H9 (cell line): ENCODE results near the gene FMN1. TPM values are rescaled to one million over a fixed set of nuclear protein-coding genes. Genes with fewer than 3 reads are reported as not detected.

ENCODE experiments used
- DNase-seq: peaks from one replicate; pipeline ENCODE4 v3.0.0-alpha.2; 2017
- H2AFZ ChIP-seq: one replicate; pipeline ENCODE4 v1.6.1; 2013; ENCODE audit warnings: mild to moderate bottlenecking, low read length, control low read depth, moderate library complexity
- H2AK5ac ChIP-seq: 2 replicates; pipeline ENCODE4 v1.6.1; 2013; ENCODE audit warnings: low read length, control low read depth, mixed read lengths; ENCODE audit not compliant: insufficient read length
- H2BK120ac ChIP-seq: one replicate; pipeline ENCODE4 v1.6.1; 2013; ENCODE audit warnings: low read depth, mild to moderate bottlenecking, low read length, control low read depth, inconsistent platforms; ENCODE audit not compliant: poor library complexity, severe bottlenecking
- H2BK12ac ChIP-seq: 2 replicates; pipeline ENCODE4 v1.6.1; 2013; ENCODE audit warnings: low read length, control low read depth, mixed read lengths, low read depth; ENCODE audit not compliant: insufficient read length
- H2BK15ac ChIP-seq: 2 replicates; pipeline ENCODE4 v1.6.1; 2013; ENCODE audit warnings: low read depth, low read length, control low read depth
- H2BK20ac ChIP-seq: one replicate; pipeline ENCODE4 v1.6.1; 2013; ENCODE audit warnings: low read depth, mild to moderate bottlenecking, low read length, control low read depth, inconsistent platforms; ENCODE audit not compliant: poor library complexity, severe bottlenecking
- H2BK5ac ChIP-seq: 2 replicates; pipeline ENCODE4 v1.6.1; 2013; ENCODE audit warnings: low read length, control low read depth, mixed read lengths; ENCODE audit not compliant: insufficient read length
- H3K14ac ChIP-seq: 2 replicates; pipeline ENCODE4 v1.6.1; 2013; ENCODE audit warnings: low read length, control low read depth; ENCODE audit not compliant: insufficient read depth
- H3K18ac ChIP-seq: 2 replicates; pipeline ENCODE4 v1.6.1; 2013; ENCODE audit warnings: low read depth, mild to moderate bottlenecking, mixed read lengths, low read length, control low read depth; ENCODE audit not compliant: insufficient read length
- H3K23ac ChIP-seq: 2 replicates; pipeline ENCODE4 v1.6.1; 2013; ENCODE audit warnings: low read length, control low read depth, mixed read lengths, low read depth; ENCODE audit not compliant: insufficient read length
- H3K23me2 ChIP-seq: 2 replicates; pipeline ENCODE4 v1.6.1; 2013; ENCODE audit warnings: low read depth, mild to moderate bottlenecking, mixed read lengths, low read length, control low read depth; ENCODE audit not compliant: insufficient read length, poor library complexity, severe bottlenecking
- H3K27ac ChIP-seq: 2 replicates; pipeline ENCODE4 v1.5.1; 2013; ENCODE audit warnings: low read length, control low read depth, mixed read lengths, low read depth; ENCODE audit not compliant: insufficient read length
- H3K27me3 ChIP-seq: 2 replicates; pipeline ENCODE4 v1.6.1; 2013; ENCODE audit warnings: low read length, control low read depth, inconsistent platforms; ENCODE audit not compliant: insufficient read depth
- H3K4ac ChIP-seq: 2 replicates; pipeline ENCODE4 v1.6.1; 2013; ENCODE audit warnings: low read depth, mild to moderate bottlenecking, control low read depth, inconsistent platforms, low read length, moderate library complexity
- H3K4me1 ChIP-seq: 2 replicates; pipeline ENCODE4 v1.6.1; 2013; ENCODE audit warnings: low read length, control low read depth, inconsistent platforms; ENCODE audit not compliant: insufficient read depth
- H3K4me2 ChIP-seq: 2 replicates; pipeline ENCODE4 v1.6.1; 2013; ENCODE audit warnings: low read length, control low read depth, mixed read lengths; ENCODE audit not compliant: insufficient read length, insufficient read depth
- H3K56ac ChIP-seq: 2 replicates; pipeline ENCODE4 v1.6.1; 2013; ENCODE audit warnings: low read depth, mild to moderate bottlenecking, mixed read lengths, low read length, control low read depth; ENCODE audit not compliant: insufficient read length
- H3K79me1 ChIP-seq: 2 replicates; pipeline ENCODE4 v1.6.1; 2013; ENCODE audit warnings: low read depth, mild to moderate bottlenecking, moderate library complexity, low read length, control low read depth, inconsistent platforms; ENCODE audit not compliant: insufficient read depth, poor library complexity, severe bottlenecking
- H3K79me2 ChIP-seq: 2 replicates; pipeline ENCODE4 v1.6.1; 2013; ENCODE audit warnings: low read length, control low read depth, inconsistent platforms; ENCODE audit not compliant: insufficient read depth
- H3K9ac ChIP-seq: 2 replicates; pipeline ENCODE4 v1.6.1; 2013; ENCODE audit warnings: low read length, control low read depth, mixed read lengths; ENCODE audit not compliant: insufficient read length; ENCODE audit errors: extremely low read depth
- H3K9me3 ChIP-seq: one replicate; pipeline ENCODE4 v1.6.1; 2013; ENCODE audit warnings: low read depth, low read length, inconsistent platforms; ENCODE audit not compliant: control insufficient read depth
- H3T11ph ChIP-seq: one replicate; pipeline ENCODE4 v1.6.1; 2013; ENCODE audit warnings: mild to moderate bottlenecking, low read length, control low read depth, inconsistent platforms
- H4K20me1 ChIP-seq: one replicate; pipeline ENCODE4 v1.6.1; 2013; ENCODE audit not compliant: control insufficient read depth, insufficient read length, insufficient read depth
- H4K5ac ChIP-seq: 2 replicates; pipeline ENCODE4 v1.6.1; 2013; ENCODE audit warnings: low read depth, mild to moderate bottlenecking, mixed read lengths, low read length, control low read depth; ENCODE audit not compliant: insufficient read length
- H4K8ac ChIP-seq: replicated peaks from 2 replicates; pipeline ENCODE4 v1.6.1; 2013; ENCODE audit warnings: low read length, control low read depth, mixed read lengths, low read depth; ENCODE audit not compliant: insufficient read length
- H4K91ac ChIP-seq: 2 replicates; pipeline ENCODE4 v1.6.1; 2013; ENCODE audit warnings: low read depth, mild to moderate bottlenecking, moderate library complexity, mixed read lengths, low read length, control low read depth; ENCODE audit not compliant: insufficient read length
- H3K27ac Mint-ChIP-seq, 3 experiments: 2 replicates in 2 of 3; 3 replicates in 1 of 3; pipeline ENCODE4 v1.8.0; 2020 to 2021; ENCODE audit warnings: mixed read lengths in 3 of 3, mild to moderate bottlenecking in 1 of 3, moderate library complexity in 1 of 3
- H3K27me3 Mint-ChIP-seq: 2 replicates; pipeline ENCODE4 v1.8.0; 2021; ENCODE audit warnings: low read depth, mild to moderate bottlenecking, moderate library complexity, mixed read lengths
- H3K36me3 Mint-ChIP-seq, 3 experiments: 2 replicates in 2 of 3; 3 replicates in 1 of 3; pipeline ENCODE4 v1.8.0; 2020 to 2021; ENCODE audit warnings: low read depth in 3 of 3, mixed read lengths in 3 of 3; ENCODE audit not compliant: insufficient read depth in 1 of 3
- H3K4me1 Mint-ChIP-seq, 2 experiments: 2 replicates each; pipeline ENCODE4 v1.8.0; 2020; ENCODE audit warnings: mixed read lengths in 2 of 2
- H3K4me3 Mint-ChIP-seq, 2 experiments: 2 replicates in 1 of 2; 3 replicates in 1 of 2; pipeline ENCODE4 v1.8.0; 2020 to 2021; ENCODE audit warnings: mild to moderate bottlenecking in 2 of 2, mixed read lengths in 2 of 2, moderate library complexity in 1 of 2
- H3K9me3 Mint-ChIP-seq, 2 experiments: 2 replicates in 1 of 2; 3 replicates in 1 of 2; pipeline ENCODE4 v1.8.0; 2020; ENCODE audit warnings: mild to moderate bottlenecking in 2 of 2, mixed read lengths in 2 of 2, moderate library complexity in 1 of 2
- WGBS: extraction: QIAGEN DNeasy Blood & Tissue Kit; methylation state at CpG from one replicate; pipeline ENCODE4 v1.1.7; 2013; ENCODE audit warnings: missing lambda C conversion rate, low lambda C conversion rate, mixed read lengths; ENCODE audit not compliant: insufficient read length; ENCODE audit errors: extremely low coverage; 5-methylcytosine and 5-hydroxymethylcytosine counted together
- total RNA-seq: library from RNA; stranded (reverse); gene quantifications from 2 replicates; pipeline ENCODE4 v1.2.1, GENCODE V29; 2021
- TF ChIP-seq, protein P1 (sequence below): fragments of 200-600 bp; sonication (generic); conservative IDR thresholded peaks from 3 replicates; pipeline ENCODE4 v1.8.0; 2021; ENCODE audit warnings: antibody characterized with exemption, mild to moderate bottlenecking

The FMN1 gene
- total RNA-seq, 1 experiment from 2014 or later = 1.9 TPM

DNA sequence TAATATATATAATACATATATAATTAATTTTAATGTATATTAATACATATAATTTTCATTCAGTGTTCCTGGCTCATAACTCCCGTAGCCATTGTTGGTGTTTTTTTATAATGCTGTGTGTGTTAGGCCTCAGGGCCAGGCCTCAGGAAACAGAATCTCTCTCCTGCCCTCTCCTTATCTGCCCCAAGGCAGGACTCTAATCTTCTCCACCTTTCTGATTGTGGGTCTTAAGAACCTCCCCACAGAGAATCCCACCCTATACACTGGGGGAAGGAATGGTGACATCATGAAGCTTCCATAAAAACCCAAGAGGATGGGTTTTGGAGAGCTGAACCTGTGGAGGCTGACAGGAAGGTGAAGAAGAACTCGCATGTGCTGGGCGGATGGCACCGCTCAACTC lies 4.0 kb upstream of the FMN1 start:
- Histone ChIP-seq H3K27ac (no peak overlapping the region), H2BK5ac (no peak overlapping the region), H3K79me1 (no peaks in the 10 kb centered on the region), H2BK12ac (no peak overlapping the region), H3K56ac (no peak overlapping the region), H2AK5ac (no peak overlapping the region), H3K4me2 (no peak overlapping the region), H3K14ac (no peak overlapping the region), H3K9me3 (no peaks in the 10 kb centered on the region), H3T11ph (no peak overlapping the region), H3K9ac (no peak overlapping the region), H2AFZ (no peak overlapping the region), H4K91ac (no peak overlapping the region), H3K23ac (no peak overlapping the region), H4K20me1 (no peaks in the 10 kb centered on the region), H2BK120ac (no peak overlapping the region), H3K27me3 (no peaks in the 10 kb centered on the region), H3K79me2 (no peaks in the 10 kb centered on the region), H3K18ac (no peak overlapping the region), H3K23me2 (peaks cover 4% of the 10 kb centered on the region), H4K5ac (no peak overlapping the region), H3K4ac (no peak overlapping the region), H3K4me1 (peaks cover 3% of the 10 kb centered on the region; the same call in 1 of the 2 replicates), H2BK15ac (no peak overlapping the region), H4K8ac (no peak overlapping the region), H2BK20ac (no peak overlapping the region)
- DNase-seq = no peak
- H3K36me3 Mint-ChIP-seq = no peaks in the 10 kb centered on the region
- no peak overlapping the region for H3K4me3 Mint-ChIP-seq
- H3K27ac Mint-ChIP-seq = no peak overlapping the region; a peak in 1 of 7 replicates
- TF ChIP-seq, protein P1, sequence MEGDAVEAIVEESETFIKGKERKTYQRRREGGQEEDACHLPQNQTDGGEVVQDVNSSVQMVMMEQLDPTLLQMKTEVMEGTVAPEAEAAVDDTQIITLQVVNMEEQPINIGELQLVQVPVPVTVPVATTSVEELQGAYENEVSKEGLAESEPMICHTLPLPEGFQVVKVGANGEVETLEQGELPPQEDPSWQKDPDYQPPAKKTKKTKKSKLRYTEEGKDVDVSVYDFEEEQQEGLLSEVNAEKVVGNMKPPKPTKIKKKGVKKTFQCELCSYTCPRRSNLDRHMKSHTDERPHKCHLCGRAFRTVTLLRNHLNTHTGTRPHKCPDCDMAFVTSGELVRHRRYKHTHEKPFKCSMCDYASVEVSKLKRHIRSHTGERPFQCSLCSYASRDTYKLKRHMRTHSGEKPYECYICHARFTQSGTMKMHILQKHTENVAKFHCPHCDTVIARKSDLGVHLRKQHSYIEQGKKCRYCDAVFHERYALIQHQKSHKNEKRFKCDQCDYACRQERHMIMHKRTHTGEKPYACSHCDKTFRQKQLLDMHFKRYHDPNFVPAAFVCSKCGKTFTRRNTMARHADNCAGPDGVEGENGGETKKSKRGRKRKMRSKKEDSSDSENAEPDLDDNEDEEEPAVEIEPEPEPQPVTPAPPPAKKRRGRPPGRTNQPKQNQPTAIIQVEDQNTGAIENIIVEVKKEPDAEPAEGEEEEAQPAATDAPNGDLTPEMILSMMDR = no peak
- WGBS = no CpG with 5 or more reads among the region's 4 CpGs
- H3K4me1 Mint-ChIP-seq = peaks cover 41 to 46% of the 10 kb centered on the region in 2 experiments
- H3K27me3 Mint-ChIP-seq = peaks cover 15% of the 10 kb centered on the region
- H3K9me3 Mint-ChIP-seq = no peaks in the 10 kb centered on the region
